A549 (cell line): ENCODE data around the gene HSD17B2. TPM values are rescaled to one million over a fixed set of nuclear protein-coding genes. Genes with fewer than 3 reads are reported as not detected.

Source experiments
- ATAC-seq, 2 experiments: fragments of 200-7000 bp in 1 of 2; fragments of >200 bp in 1 of 2; cut with Nextera tagmentation in 1 of 2; cut with Tn5 transposase in 1 of 2; 3 replicates each; pipeline versions ENCODE4 v1.8.0 to v1.9.1; 2018 to 2020; ENCODE audit warnings: mild to moderate bottlenecking in 1 of 2, moderate library complexity in 1 of 2
- CTCF ChIA-PET: fragments of 300-600 bp; sonication (Branson Sonifier 250); formaldehyde crosslinking; extraction: SDS; loops from one replicate; lab custom pipeline; 2021; ENCODE audit warnings: antibody characterized with exemption, inconsistent platforms; lab: Yijun Ruan, JAX
- POLR2A ChIA-PET: fragments of 350-600 bp; formaldehyde crosslinking; extraction: SDS; loops from one replicate; lab custom pipeline; 2021; ENCODE audit warnings: antibody characterized with exemption, inconsistent platforms; lab: Yijun Ruan, JAX
- DNase-seq, 2 experiments: peaks; one replicate each; pipeline versions ENCODE4 v3.0.0 to v3.0.0-alpha.2; 2011 to 2016; ENCODE audit warnings: low read depth in 1 of 2, low spot score in 1 of 2
- FAIRE-seq: peaks from 2 replicates; lab custom pipeline; 2011; peaks lifted over from hg19 to GRCh38; lab: Jason Lieb, UNC
- H3K27ac ChIP-seq, 2 experiments: fragments of >200 bp; sonication (Bioruptor Twin); formaldehyde crosslinking; 3 replicates each; pipeline ENCODE4 v1.5.1; 2016 to 2017
- H3K4me1 ChIP-seq: fragments of >200 bp; sonication (Bioruptor Twin); formaldehyde crosslinking; 3 replicates; pipeline ENCODE4 v1.6.1; 2016
- H3K4me2 ChIP-seq: fragments of >200 bp; sonication (Bioruptor Twin); formaldehyde crosslinking; 3 replicates; pipeline ENCODE4 v1.6.1; 2016
- H3K4me3 ChIP-seq: fragments of >200 bp; sonication (Bioruptor Twin); formaldehyde crosslinking; 3 replicates; pipeline ENCODE4 v1.5.1; 2016
- H3K9me3 ChIP-seq: fragments of >200 bp; sonication (Bioruptor Twin); formaldehyde crosslinking; 3 replicates; pipeline ENCODE4 v1.6.1; 2016
- ATOH8 ChIP-seq: fragments of 250-450 bp; sonication (Bioruptor Pico); IDR thresholded peaks from 2 replicates; pipeline ENCODE4 v1.5.0; 2020; ENCODE audit warnings: low read depth, mild to moderate bottlenecking, moderate library complexity
- BHLHE40 ChIP-seq: IDR thresholded peaks from 2 replicates; pipeline ENCODE4 v1.6.1; 2012; ENCODE audit warnings: low read depth, low read length, inconsistent platforms
- CBX8 ChIP-seq: fragments of 200-600 bp; sonication (generic); IDR thresholded peaks from 2 replicates; pipeline ENCODE4 v1.6.1; 2016
- CHD2 ChIP-seq: fragments of 150-350 bp; IDR thresholded peaks from 2 replicates; pipeline ENCODE4 v1.6.1; 2014; ENCODE audit warnings: low read length; ENCODE audit not compliant: partially characterized antibody
- EHF ChIP-seq: fragments of 250-450 bp; sonication (Bioruptor Pico); IDR thresholded peaks from 2 replicates; pipeline ENCODE4 v1.5.0; 2020; ENCODE audit warnings: mild to moderate bottlenecking
- HDAC2 ChIP-seq: fragments of 200-600 bp; sonication (generic); IDR thresholded peaks from 2 replicates; pipeline ENCODE4 v1.6.1; 2016
- HES2 ChIP-seq: fragments of >200 bp; sonication (Bioruptor Twin); formaldehyde crosslinking; IDR thresholded peaks from 2 replicates; pipeline ENCODE4 v1.6.1; 2016
- HMGXB4 ChIP-seq: fragments of 250-450 bp; sonication (Bioruptor Pico); IDR thresholded peaks from 2 replicates; pipeline ENCODE4 v1.5.0; 2021; ENCODE audit warnings: mild to moderate bottlenecking, moderate library complexity, borderline replicate concordance
- JUNB ChIP-seq: fragments of >200 bp; sonication (Bioruptor Twin); formaldehyde crosslinking; IDR thresholded peaks from 2 replicates; pipeline ENCODE4 v1.6.1; 2016
- MAFK ChIP-seq: fragments of 450-650 bp; IDR thresholded peaks from 2 replicates; pipeline ENCODE4 v1.6.1; 2014; ENCODE audit not compliant: partially characterized antibody
- MAX ChIP-seq: IDR thresholded peaks from 2 replicates; pipeline ENCODE4 v1.6.1; 2012
- NFE2L2 ChIP-seq: fragments of 150-350 bp; conservative IDR thresholded peaks from 2 replicates; pipeline ENCODE4 v1.6.1; 2014; ENCODE audit warnings: low read length
- NPAS2 ChIP-seq: fragments of 250-450 bp; sonication (Bioruptor Pico); IDR thresholded peaks from 2 replicates; pipeline ENCODE4 v1.8.0; 2022; ENCODE audit warnings: mild to moderate bottlenecking, moderate library complexity, borderline replicate concordance
- PBX3 ChIP-seq: IDR thresholded peaks from 2 replicates; pipeline ENCODE4 v1.6.1; 2012
- PHF8 ChIP-seq: fragments of 200-600 bp; sonication (generic); IDR thresholded peaks from 2 replicates; pipeline ENCODE4 v1.6.1; 2016; ENCODE audit warnings: low read depth, mild to moderate bottlenecking, antibody characterized with exemption, moderate library complexity, borderline replicate concordance
- RAD21 ChIP-seq, 2 experiments: fragments of >200 bp in 1 of 2; sonication (Bioruptor Twin) in 1 of 2; formaldehyde crosslinking in 1 of 2; IDR thresholded peaks in 1 of 2; conservative IDR thresholded peaks in 1 of 2; 2 replicates in 1 of 2; 3 replicates in 1 of 2; pipeline ENCODE4 v1.6.1; 2012 to 2018; ENCODE audit warnings: inconsistent platforms in 1 of 2
- RCOR1 ChIP-seq: fragments of 150-350 bp; IDR thresholded peaks from 2 replicates; pipeline ENCODE4 v1.6.1; 2014; ENCODE audit warnings: antibody characterized with exemption, low read length, low read depth
- REST ChIP-seq: fragments of 200-600 bp; sonication (generic); IDR thresholded peaks from 2 replicates; pipeline ENCODE4 v1.6.1; 2016; ENCODE audit warnings: antibody characterized with exemption, mild to moderate bottlenecking, moderate library complexity
- RFX5 ChIP-seq: fragments of 450-650 bp; IDR thresholded peaks from 2 replicates; pipeline ENCODE4 v1.7.1; 2014; ENCODE audit warnings: antibody characterized with exemption, mild to moderate bottlenecking, moderate library complexity
- TFCP2L1 ChIP-seq: fragments of 250-450 bp; sonication (Bioruptor Pico); IDR thresholded peaks from 2 replicates; pipeline ENCODE4 v1.5.0; 2021; ENCODE audit warnings: mild to moderate bottlenecking
- USF2 ChIP-seq: fragments of 450-650 bp; IDR thresholded peaks from 2 replicates; pipeline ENCODE4 v1.6.1; 2014; ENCODE audit warnings: antibody characterized with exemption
- ZNF302 ChIP-seq: fragments of 250-450 bp; sonication (Bioruptor Pico); IDR thresholded peaks from 2 replicates; pipeline ENCODE4 v1.9.0; 2021; ENCODE audit warnings: inconsistent platforms, mild to moderate bottlenecking, moderate library complexity
- WGBS: methylation state at CpG from one replicate; pipeline ENCODE4 v1.1.6; 2017; ENCODE audit errors: missing lambda C conversion rate; 5-methylcytosine and 5-hydroxymethylcytosine counted together
- polyA plus RNA-seq, 4 experiments: library from polyadenylated mRNA; depleted of rRNA in 3 of 4; stranded (reverse); fragments of >200 nt; fragmentation: RNase III in 1 of 4; extraction: RNeasy Plus Mini Kit Qiagen cat#74134 plus additional on column Dnase treatment in 1 of 4; gene quantifications; 2 replicates in 3 of 4; 3 replicates in 1 of 4; pipeline ENCODE4 v1.2.3, GENCODE V29; 2011 to 2017

Gene HSD17B2
- polyA plus RNA-seq, 2 of the 4 experiments (the other 2 are of a cell fraction): 0.03 TPM; not detected in 1

- ChIA-PET POLR2A (no interaction called here), CTCF (no interaction called here)
- Histone ChIP-seq H3K4me3 (no peak overlapping the region), H3K27ac (no peak overlapping the region), H3K9me3 (peaks cover 18% of the 10 kb centered on the region), H3K4me2 (no peak overlapping the region), H3K4me1 (no peaks in the 10 kb centered on the region)
- DNase-seq: no peak
- WGBS: 45% methylated on average over 6 of the region's 6 CpGs
- no peak for ATAC-seq
- TF ChIP-seq RFX5 (no peak), PHF8 (no peak), REST (no peak), BHLHE40 (no peak), RCOR1 (no peak), CBX8 (no peak), USF2 (no peak), ZNF302 (CRISPR knock-in tag) (no peak), HMGXB4 (CRISPR knock-in tag) (no peak), EHF (CRISPR knock-in tag) (no peak), CHD2 (no peak), MAFK (no peak), RAD21 (conservative IDR thresholded peaks at IDR 0.05 in 1 of 2, IDR thresholded peaks at IDR 0.05 in 1 of 2) (no peak), HES2 (no peak), HDAC2 (no peak), TFCP2L1 (CRISPR knock-in tag) (no peak)
- FAIRE-seq: no peak
Measured at GRCh38 chr16:82005027-82005830, 29.8 kb upstream of the HSD17B2 start.

GRCh38 chr16:82006036-82006435, 29.0 kb upstream of the HSD17B2 start:
- CTCF ChIA-PET: interaction anchor here (1.2 to 1.3 kb wide), 2 partner anchors 9 to 65 kb away, joined by 3 to 6 read pairs; no protein-coding TSS in a partner anchor
- DNase-seq: no peak
- WGBS: 74% methylated on average over 5 of the region's 5 CpGs
- no peak for FAIRE-seq
- Histone ChIP-seq H3K9me3 (peaks cover 18% of the 10 kb centered on the region), H3K27ac (no peak overlapping the region), H3K4me1 (no peaks in the 10 kb centered on the region), H3K4me2 (no peak overlapping the region), H3K4me3 (no peak overlapping the region)
- no peak for ATAC-seq
- POLR2A ChIA-PET: no interaction called here
- no peak for TF ChIP-seq PBX3
- no peak for TF ChIP-seq NFE2L2
- no peak for TF ChIP-seq MAX
- TF ChIP-seq NPAS2 (CRISPR knock-in tag): no peak
- no peak for TF ChIP-seq CBX8
- no peak for TF ChIP-seq JUNB
- no peak for TF ChIP-seq ATOH8 (CRISPR knock-in tag)
- TF ChIP-seq TFCP2L1 (CRISPR knock-in tag): no peak
